ENCODE measurements around the gene ATP5F1D.

The ATP5F1D gene

GRCh38 chr19:1290196-1290702, 48.7 kb downstream of the ATP5F1D start:
- DNase-seq (ENCODE audit: extremely low read depth in 1 of 2, low read depth in 1 of 2), result no peak

DNA sequence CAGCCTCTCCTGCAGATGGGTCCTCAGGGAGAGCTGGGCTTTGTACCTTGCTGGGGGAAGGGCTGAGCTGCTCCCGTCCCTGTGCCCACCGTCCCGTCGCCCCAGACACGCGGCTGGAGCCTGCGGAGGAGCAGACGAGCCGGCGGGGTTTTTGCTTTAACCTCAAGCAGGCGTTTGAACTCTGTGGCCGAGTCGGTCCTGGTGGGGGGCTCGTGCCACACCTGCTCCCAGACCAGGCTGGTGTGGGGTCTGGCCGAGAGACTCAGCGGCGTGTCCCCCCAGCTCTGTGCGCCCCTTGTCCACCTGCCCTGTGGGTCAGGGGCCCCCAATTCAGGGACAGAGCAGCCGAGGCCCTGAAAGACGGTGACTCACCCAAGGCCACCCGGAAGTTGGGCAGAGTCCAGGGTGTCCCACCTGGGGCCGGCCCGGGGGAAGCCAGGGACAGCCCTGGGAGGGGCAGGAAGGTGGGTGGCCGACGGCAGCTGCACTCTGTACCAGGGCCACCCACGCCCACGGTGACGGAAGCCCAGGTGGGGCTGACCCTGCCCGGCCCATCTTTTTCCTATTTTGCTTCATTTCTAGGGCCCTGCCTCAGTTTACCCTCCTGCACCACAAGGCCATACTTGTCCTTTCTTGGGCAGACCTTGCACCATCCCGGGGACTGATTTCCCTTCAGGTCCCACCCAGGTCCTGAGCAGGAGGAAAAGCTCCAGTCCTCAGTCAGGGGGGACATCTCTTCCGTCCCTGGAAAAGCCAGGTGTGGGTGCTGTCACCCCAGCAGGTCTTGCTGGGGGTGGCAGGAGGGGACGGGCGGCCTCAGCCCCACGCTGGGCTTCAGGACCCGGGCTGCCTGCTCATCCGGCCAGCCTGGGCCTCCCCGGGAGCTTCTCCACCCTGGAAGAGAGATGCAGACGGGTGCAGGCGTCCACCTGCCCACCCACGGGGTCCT, 49.4 kb downstream of the ATP5F1D start:
- no peak for DNase-seq (ENCODE audit: extremely low read depth in 1 of 2, low read depth in 1 of 2)

- DNase-seq (ENCODE audit: extremely low read depth in 1 of 2, low read depth in 1 of 2), result no peak
These were observed 50.3 kb downstream of the ATP5F1D start for GRCh38 chr19:1291761-1292418.

- DNase-seq (ENCODE audit: extremely low read depth in 1 of 2, low read depth in 1 of 2), result no peak
These were observed 51.0 kb downstream of the ATP5F1D start for GRCh38 chr19:1292419-1293151.

- no peak for DNase-seq (ENCODE audit: extremely low read depth in 1 of 2, low read depth in 1 of 2)
These were observed 52.4 kb downstream of the ATP5F1D start for GRCh38 chr19:1293782-1294604.

Measured in stimulated activated CD8-positive, alpha-beta memory T cell treated with anti-CD3 and anti-CD28 coated beads, Interleukin-7, amount 100 ng/mL, for 48 hours (primary cell).